Breast epithelium (tissue), 3 donors: ENCODE measurements around the gene WDR37.

Experiments used
- CTCF ChIP-seq, 3 donors: fragments of 450-650 bp; IDR thresholded peaks; one replicate each; pipeline ENCODE4 v1.5.1; 2016 to 2017; ENCODE audit warnings: antibody characterized with exemption in 3 of 3, mild to moderate bottlenecking in 3 of 3, moderate library complexity in 3 of 3
- POLR2A ChIP-seq: fragments of 450-650 bp; IDR thresholded peaks from one replicate; pipeline ENCODE4 v1.6.1; 2016; ENCODE audit warnings: antibody characterized with exemption, mild to moderate bottlenecking, moderate library complexity
- POLR2AphosphoS5 ChIP-seq, 3 donors: sonication (generic); formaldehyde crosslinking; IDR thresholded peaks; one replicate each; pipeline ENCODE4 v1.6.1; 2017; ENCODE audit warnings: antibody characterized with exemption in 3 of 3

GRCh38 chr10:1054684-1055083 is 1.5 kb upstream of the WDR37 start:
- TF ChIP-seq POLR2A (no peak), CTCF (IDR thresholded peaks at IDR 0.05) (no peak), POLR2AphosphoS5 (IDR thresholded peaks at IDR 0.05) (no peak)
